ENCODE results near the gene PDLIM7.

- TF ChIP-seq CTCF (conservative IDR thresholded peaks at IDR 0.05; ENCODE audit: low read length) (no peak), EZH2phosphoT487 (IDR thresholded peaks at IDR 0.05; ENCODE audit: borderline replicate concordance, low read depth, low read length) (no peak)
These were observed 18.4 kb downstream of the PDLIM7 start for GRCh38 chr5:177478711-177479646.

Measured in OCI-LY7 (cell line).